Endodermal cell (in vitro differentiated cells): ENCODE results near the gene TDP2. TPM values are rescaled to one million over a fixed set of nuclear protein-coding genes. Genes with fewer than 3 reads are reported as not detected.

ENCODE experiments used
- DNase-seq: peaks from one replicate; pipeline ENCODE4 v3.0.0-alpha.2; 2017
- H3K27ac ChIP-seq: 2 replicates; pipeline ENCODE4 v1.5.1; 2013; ENCODE audit warnings: mild to moderate bottlenecking, low read depth, low read length, moderate library complexity
- H3K27me3 ChIP-seq: 2 replicates; pipeline ENCODE4 v1.6.1; 2013; ENCODE audit warnings: mild to moderate bottlenecking, low read length, moderate library complexity; ENCODE audit not compliant: insufficient read depth, control insufficient read depth, poor library complexity, severe bottlenecking
- H3K36me3 ChIP-seq: 2 replicates; pipeline ENCODE4 v1.7.0; 2013; ENCODE audit warnings: mild to moderate bottlenecking, low read length, moderate library complexity; ENCODE audit not compliant: control insufficient read depth, insufficient read depth
- H3K4me1 ChIP-seq: one replicate; pipeline ENCODE4 v1.7.0; 2013; ENCODE audit warnings: low read length; ENCODE audit not compliant: control insufficient read depth, insufficient read depth
- H3K4me3 ChIP-seq: 2 replicates; pipeline ENCODE4 v1.5.1; 2013; ENCODE audit warnings: mild to moderate bottlenecking, low read length, moderate library complexity
- H3K9ac ChIP-seq: 2 replicates; pipeline ENCODE4 v1.6.1; 2013; ENCODE audit warnings: mild to moderate bottlenecking, low read length, moderate library complexity; ENCODE audit not compliant: poor library complexity, severe bottlenecking; ENCODE audit errors: extremely low read depth
- H3K9me3 ChIP-seq: 2 replicates; pipeline ENCODE4 v1.6.1; 2013; ENCODE audit warnings: mild to moderate bottlenecking, low read length, moderate library complexity; ENCODE audit not compliant: control insufficient read depth
- H3K27ac Mint-ChIP-seq: 2 replicates; pipeline ENCODE4 v1.8.0; 2020; ENCODE audit warnings: mixed read lengths
- H3K27me3 Mint-ChIP-seq: 2 replicates; pipeline ENCODE4 v1.8.0; 2021; ENCODE audit warnings: mild to moderate bottlenecking, mixed read lengths; ENCODE audit not compliant: insufficient read depth
- H3K36me3 Mint-ChIP-seq: 2 replicates; pipeline ENCODE4 v1.8.0; 2020; ENCODE audit warnings: low read depth, mixed read lengths
- H3K4me1 Mint-ChIP-seq: 2 replicates; pipeline ENCODE4 v1.8.0; 2020; ENCODE audit warnings: mixed read lengths
- H3K4me3 Mint-ChIP-seq: 2 replicates; pipeline ENCODE4 v1.8.0; 2020; ENCODE audit warnings: mild to moderate bottlenecking, moderate library complexity, mixed read lengths
- H3K9me3 Mint-ChIP-seq: 2 replicates; pipeline ENCODE4 v1.8.0; 2020; ENCODE audit warnings: mild to moderate bottlenecking, mixed read lengths
- CTCF ChIP-seq: fragments of 200-600 bp; sonication (generic); conservative IDR thresholded peaks from 2 replicates; pipeline ENCODE4 v1.5.0; 2021; ENCODE audit warnings: antibody characterized with exemption, mild to moderate bottlenecking
- WGBS, 2 experiments: methylation state at CpG; one replicate each; pipeline versions ENCODE4 v1.1.5 to v1.1.7; 2013; ENCODE audit warnings: missing lambda C conversion rate in 2 of 2, mixed read lengths in 1 of 2; ENCODE audit not compliant: insufficient coverage in 1 of 2, insufficient read length in 1 of 2; 5-methylcytosine and 5-hydroxymethylcytosine counted together
- total RNA-seq, 2 donors: library from RNA; stranded (reverse); fragmentation: NEBNext Ultra II Directional in 1 of 2; extraction: Animal tissue kit (Norgen Biotek cat#: 25700) in 1 of 2; gene quantifications; 2 replicates in 1 of 2; 3 replicates in 1 of 2; pipeline ENCODE4 v1.2.1, GENCODE V29; 2021

The TDP2 gene
- total RNA-seq, 2 donors from 2014 or later, result 53.0 to 54.2 TPM

- H3K4me3 Mint-ChIP-seq, result no peak overlapping the region
- Histone ChIP-seq H3K4me1 (peaks cover 2% of the 10 kb centered on the region), H3K9ac (no peak overlapping the region), H3K27me3 (peaks cover 11% of the 10 kb centered on the region), H3K4me3 (no peak overlapping the region), H3K27ac (no peak overlapping the region), H3K9me3 (no peaks in the 10 kb centered on the region), H3K36me3 (peaks cover 46% of the 10 kb centered on the region)
- H3K27me3 Mint-ChIP-seq, result peaks cover 13% of the 10 kb centered on the region
- no peak for TF ChIP-seq CTCF
- no peak overlapping the region for H3K27ac Mint-ChIP-seq
- no peak for DNase-seq
- H3K4me1 Mint-ChIP-seq, result peaks cover 3% of the 10 kb centered on the region
- peaks cover 35% of the 10 kb centered on the region for H3K36me3 Mint-ChIP-seq
- no peaks in the 10 kb centered on the region for H3K9me3 Mint-ChIP-seq
- 91% methylated on average over 1 of the region's 2 CpGs; no CpG with 5 or more reads in 1 of the 2 experiments for WGBS, 2 experiments
Observed at GRCh38 chr6:24649691-24650090, 17.0 kb downstream of the TDP2 start.

GRCh38 chr6:24648276-24648675, 18.4 kb downstream of the TDP2 start:
- H3K9me3 ChIP-seq, result no peaks in the 10 kb centered on the region
- H3K9ac ChIP-seq, result no peak overlapping the region
- Mint-ChIP-seq H3K27me3 (peaks cover 25% of the 10 kb centered on the region), H3K4me3 (no peak overlapping the region), H3K4me1 (peaks cover 3% of the 10 kb centered on the region), H3K36me3 (peaks cover 25% of the 10 kb centered on the region), H3K27ac (no peak overlapping the region), H3K9me3 (no peaks in the 10 kb centered on the region)
- 84 to 91% methylated on average over 3 to 5 of the region's 5 CpGs for WGBS, 2 experiments
- no peak for DNase-seq
- H3K4me3 ChIP-seq, result no peak overlapping the region
- TF ChIP-seq CTCF, result no peak
- peaks cover 24% of the 10 kb centered on the region for H3K27me3 ChIP-seq
- H3K27ac ChIP-seq, result no peak overlapping the region
- H3K36me3 ChIP-seq, result peaks cover 34% of the 10 kb centered on the region
- H3K4me1 ChIP-seq, result peaks cover 2% of the 10 kb centered on the region

- H3K9me3 ChIP-seq, result no peaks in the 10 kb centered on the region
- DNase-seq, result no peak
- Mint-ChIP-seq H3K4me3 (peak overlapping the region; percentile 62), H3K9me3 (no peaks in the 10 kb centered on the region), H3K36me3 (peaks cover 15% of the 10 kb centered on the region), H3K27me3 (peaks cover 25% of the 10 kb centered on the region), H3K27ac (no peak overlapping the region), H3K4me1 (peaks cover 3% of the 10 kb centered on the region)
- peaks cover 24% of the 10 kb centered on the region for H3K27me3 ChIP-seq
- no peak overlapping the region for H3K27ac ChIP-seq
- H3K4me3 ChIP-seq, result no peak overlapping the region
- 84 to 93% methylated on average over 6 to 8 of the region's 8 CpGs for WGBS, 2 experiments
- peaks cover 2% of the 10 kb centered on the region for H3K4me1 ChIP-seq
- H3K9ac ChIP-seq, result no peak overlapping the region
- peaks cover 19% of the 10 kb centered on the region for H3K36me3 ChIP-seq
- TF ChIP-seq CTCF, result no peak
Observed at GRCh38 chr6:24646771-24647170, 19.9 kb downstream of the TDP2 start.
